Measurements from ENCODE around the gene PPP6R2. TPM values are rescaled to one million over a fixed set of nuclear protein-coding genes. Genes with fewer than 3 reads are reported as not detected.

PPP6R2 gene
- total and polyA plus RNA-seq, 4 donors = 35.2 to 70.0 (median 46.6) TPM

GRCh38 chr22:50485221-50486131 is 142.3 kb downstream of the PPP6R2 start:
- Histone ChIP-seq H3K9me3 (ENCODE audit: control insufficient read depth in 4 of 4, insufficient read depth in 3 of 4, low read length in 3 of 4) (no peaks in the 10 kb centered on the region), H3K9ac (ENCODE audit: insufficient read depth in 1 of 2, low read length in 2 of 2) (no peak overlapping the region), H3K27me3 (ENCODE audit: control insufficient read depth in 3 of 3, insufficient read depth in 3 of 3, low read length in 2 of 3) (peaks cover 0 to 25% (median 9%) of the 10 kb centered on the region in 3 donors), H3K36me3 (ENCODE audit: control insufficient read depth in 4 of 4, insufficient read depth in 4 of 4, low read length in 4 of 4) (no peaks in the 10 kb centered on the region), H3K27ac (ENCODE audit: low read depth in 1 of 2, low read length in 1 of 2) (no peak overlapping the region), H3K4me1 (ENCODE audit: control insufficient read depth in 5 of 5, insufficient read depth in 5 of 5, low read length in 5 of 5) (peaks cover 0 to 5% (median 0%) of the 10 kb centered on the region in 5 donors), H3K4me3 (no peak overlapping the region)
- ATAC-seq (ENCODE audit: insufficient read depth, low FRiP score) (no peak), DNase-seq (no peak)
- no peak for TF ChIP-seq CTCF (IDR thresholded peaks at IDR 0.05; ENCODE audit: control extremely low read depth, extremely low read depth)
- WGBS, 2 donors = 53 to 63% methylated on average over 29 of the region's 29 CpGs

GRCh38 chr22:50486561-50487289 is 143.6 kb downstream of the PPP6R2 start, which contains the start of gene MIOX:
Gene MIOX (plus strand): TSS chr22:50486859. CDS start chr22:50486898, 39 bp downstream.
- ATAC-seq (ENCODE audit: insufficient read depth, low FRiP score) = no peak
- Histone ChIP-seq H3K4me3 (no peak within 1 kb of the TSS), H3K9ac (ENCODE audit: insufficient read depth in 1 of 2, low read length in 2 of 2) (no peak within 1 kb of the TSS), H3K27ac (ENCODE audit: low read depth in 1 of 2, low read length in 1 of 2) (no peak within 1 kb of the TSS), H3K27me3 (ENCODE audit: control insufficient read depth in 3 of 3, insufficient read depth in 3 of 3, low read length in 2 of 3) (peaks cover 0 to 18% (median 8%) of the 10 kb centered on the region in 3 donors), H3K36me3 (ENCODE audit: control insufficient read depth in 4 of 4, insufficient read depth in 4 of 4, low read length in 4 of 4) (no peaks in the 10 kb centered on the region), H3K9me3 (ENCODE audit: control insufficient read depth in 4 of 4, insufficient read depth in 3 of 4, low read length in 3 of 4) (no peaks in the 10 kb centered on the region), H3K4me1 (ENCODE audit: control insufficient read depth in 5 of 5, insufficient read depth in 5 of 5, low read length in 5 of 5) (peaks cover 0 to 5% (median 0%) of the 10 kb centered on the region in 5 donors)
- no peak for TF ChIP-seq CTCF (IDR thresholded peaks at IDR 0.05; ENCODE audit: control extremely low read depth, extremely low read depth)
- WGBS, 2 donors = 75 to 83% methylated on average over 23 of the region's 23 CpGs
- DNase-seq = no peak

- no peaks in the 10 kb centered on the region for H3K36me3 ChIP-seq (ENCODE audit: control insufficient read depth in 4 of 4, insufficient read depth in 4 of 4, low read length in 4 of 4)
- no peak overlapping the region for H3K4me3 ChIP-seq
- H3K27ac ChIP-seq (ENCODE audit: low read depth in 1 of 2, low read length in 1 of 2) = no peak overlapping the region
- ATAC-seq (ENCODE audit: insufficient read depth, low FRiP score) (no peak), DNase-seq (no peak)
- no peaks in the 10 kb centered on the region for H3K9me3 ChIP-seq (ENCODE audit: control insufficient read depth in 4 of 4, insufficient read depth in 3 of 4, low read length in 3 of 4)
- peaks cover 0 to 14% (median 4%) of the 10 kb centered on the region in 3 donors for H3K27me3 ChIP-seq (ENCODE audit: control insufficient read depth in 3 of 3, insufficient read depth in 3 of 3, low read length in 2 of 3)
- no peak for TF ChIP-seq CTCF (IDR thresholded peaks at IDR 0.05; ENCODE audit: control extremely low read depth, extremely low read depth)
- no peaks in the 10 kb centered on the region for H3K4me1 ChIP-seq (ENCODE audit: control insufficient read depth in 5 of 5, insufficient read depth in 5 of 5, low read length in 5 of 5)
- WGBS, 2 donors = 84% methylated on average over 23 of the region's 23 CpGs
- H3K9ac ChIP-seq (ENCODE audit: insufficient read depth in 1 of 2, low read length in 2 of 2) = no peak overlapping the region
Measured at GRCh38 chr22:50487290-50488005, 144.3 kb downstream of the PPP6R2 start.
